NCI-H2081 (cell line): ENCODE data around the gene NUDCD3.

ENCODE experiments used
- DNase-seq, 2 experiments: peaks; one replicate each; lab custom pipeline; 2025; lab: John Stamatoyannopoulos, UW

Gene NUDCD3

DNA sequence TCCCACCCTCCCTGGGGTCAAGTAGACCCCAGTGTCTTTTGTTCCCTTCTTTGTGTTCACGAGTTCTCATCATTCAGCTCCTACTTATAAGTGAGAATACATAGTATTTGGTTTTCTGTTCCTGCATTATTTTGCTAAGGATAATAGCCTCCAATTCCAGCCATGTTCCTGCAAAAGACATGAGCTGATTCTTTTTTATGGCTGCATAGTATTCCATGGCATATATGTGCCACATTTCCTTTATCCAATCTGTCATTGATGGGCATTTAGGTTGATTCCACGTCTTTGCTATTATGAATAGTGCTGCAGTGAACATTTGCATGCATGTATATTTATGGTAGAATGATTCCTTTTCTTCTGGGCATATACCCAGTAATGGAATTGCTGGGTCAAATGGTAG is 136.8 kb downstream of the NUDCD3 start:
- no peak for DNase-seq

DNA sequence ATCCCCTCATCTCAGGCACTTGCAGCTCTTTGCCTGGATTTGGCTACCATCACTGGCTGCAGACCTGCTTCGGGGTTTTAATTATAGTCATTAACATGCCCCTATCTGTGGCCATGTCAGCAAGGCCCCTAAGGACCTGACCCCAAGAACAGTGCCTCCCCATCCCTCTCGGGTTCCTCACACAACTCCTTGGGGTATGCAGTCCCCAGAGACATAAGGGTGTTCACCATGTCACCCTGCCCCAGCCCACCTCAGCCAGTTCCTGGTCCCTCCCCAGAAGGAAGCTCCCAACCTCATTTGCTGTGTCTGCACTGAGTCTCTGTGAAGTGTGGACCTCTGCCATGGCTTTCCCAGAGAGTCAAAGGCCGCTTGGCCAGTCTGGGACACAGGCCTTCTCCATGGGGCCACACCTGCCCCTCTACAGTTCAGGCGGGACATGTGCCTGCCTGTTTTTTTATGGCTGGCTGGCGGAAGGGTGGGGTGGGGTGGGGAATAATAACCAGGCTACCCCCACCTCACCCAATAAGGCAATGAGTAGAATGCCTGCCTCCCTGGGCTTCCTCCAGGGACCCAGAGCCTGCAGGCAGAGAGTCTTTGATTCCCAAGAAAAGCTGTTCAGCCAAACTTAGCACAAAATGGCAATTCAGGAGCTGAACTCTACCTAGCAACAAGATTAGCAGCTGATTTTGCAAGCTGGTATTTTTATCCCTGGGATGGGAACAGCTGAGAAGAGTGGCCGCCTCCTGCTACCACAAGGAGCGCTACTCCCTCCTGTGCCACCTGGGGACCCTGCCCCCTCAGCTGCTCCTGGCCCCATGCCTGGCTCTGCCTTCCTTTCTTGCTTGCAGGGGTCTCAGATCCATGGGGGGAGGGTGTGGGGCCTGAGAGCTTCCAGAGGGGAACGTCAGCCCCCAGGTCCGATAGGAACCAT is 141.3 kb downstream of the NUDCD3 start:
- DNase-seq = no peak

DNA sequence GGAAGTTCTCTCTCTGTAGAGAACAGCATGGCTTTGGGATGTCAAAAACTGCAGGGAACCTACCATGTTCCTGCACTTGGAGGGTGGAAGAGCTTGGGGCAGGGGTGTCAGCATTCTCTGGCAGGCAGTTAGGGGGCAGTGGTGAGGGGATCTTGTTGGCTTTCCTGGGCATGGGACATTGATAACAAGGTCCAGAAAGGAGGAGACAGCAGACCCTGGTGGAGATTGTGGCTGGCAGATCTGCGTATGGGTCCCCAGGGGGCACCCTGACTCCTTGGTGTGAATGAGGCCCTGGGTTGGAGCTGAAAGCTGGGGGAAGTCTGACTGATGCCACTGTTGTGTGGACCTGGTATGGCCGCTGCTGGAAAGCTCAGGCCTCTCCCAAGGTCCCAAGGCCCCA is 142.2 kb downstream of the NUDCD3 start:
- DNase-seq = no peak

DNA sequence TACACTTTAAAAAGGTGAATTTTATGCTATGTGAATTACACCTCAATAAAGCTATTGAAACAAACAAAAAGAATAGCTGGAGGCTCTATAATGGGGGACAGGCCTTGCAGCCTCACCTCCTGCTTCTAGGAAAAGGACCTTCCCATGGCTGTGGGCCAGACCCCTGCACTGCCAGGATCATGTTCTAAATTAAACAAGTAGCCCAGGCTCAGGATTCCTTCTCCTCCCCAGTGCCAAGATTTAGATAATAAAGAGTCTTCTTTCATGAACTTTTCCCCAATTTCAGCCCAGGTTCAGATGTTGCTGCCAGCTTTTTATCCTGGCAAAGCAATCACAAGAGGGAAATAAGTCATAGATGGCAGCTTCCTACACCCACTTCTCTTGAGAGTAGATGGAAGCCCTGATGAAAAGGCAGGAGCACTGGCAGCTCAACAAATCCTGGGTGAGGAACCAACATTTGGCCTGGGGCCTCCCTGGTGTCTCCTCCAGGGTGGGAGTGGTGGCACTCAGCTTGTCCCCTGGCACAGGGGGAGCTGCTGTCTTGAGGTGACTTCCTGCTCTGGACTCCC is 142.8 kb downstream of the NUDCD3 start:
- no peak for DNase-seq

DNA sequence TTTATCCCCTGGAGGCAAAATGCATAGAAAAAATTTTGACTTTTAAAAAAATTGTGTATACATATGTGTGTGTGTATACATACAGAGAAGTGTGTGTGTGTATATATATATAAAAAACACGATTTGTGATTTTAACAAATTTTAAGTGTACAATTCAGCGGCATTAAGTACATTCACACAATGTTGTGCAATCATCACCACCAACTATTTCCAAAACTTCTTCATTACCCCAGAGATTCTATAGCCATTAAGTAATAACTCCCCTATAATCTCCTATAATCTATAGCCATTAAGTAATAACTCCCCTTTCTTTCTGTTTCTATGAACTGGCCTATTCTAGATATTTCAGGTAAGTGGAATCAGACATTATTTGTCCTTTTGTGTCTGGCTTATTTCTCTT is 144.4 kb downstream of the NUDCD3 start:
- DNase-seq = no peak

DNA sequence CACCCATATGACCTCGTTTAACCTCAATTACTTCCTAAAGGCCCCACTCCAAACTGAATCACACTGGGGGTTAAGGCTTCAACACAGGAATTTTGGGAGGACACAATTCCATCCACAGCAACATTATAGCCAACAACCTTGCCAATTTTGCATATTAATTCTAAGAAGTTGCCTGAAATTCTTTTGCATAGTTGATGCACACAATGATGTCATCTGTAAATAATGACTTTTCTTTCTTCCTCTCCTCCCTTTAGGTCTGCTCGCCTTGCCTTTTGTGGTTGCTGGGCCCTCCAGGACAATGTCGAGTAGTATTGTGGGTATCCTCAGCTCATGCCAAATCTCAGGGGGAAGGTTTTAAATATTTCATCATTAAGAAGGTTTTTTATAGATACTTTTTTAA is 149.1 kb downstream of the NUDCD3 start:
- DNase-seq = no peak

DNA sequence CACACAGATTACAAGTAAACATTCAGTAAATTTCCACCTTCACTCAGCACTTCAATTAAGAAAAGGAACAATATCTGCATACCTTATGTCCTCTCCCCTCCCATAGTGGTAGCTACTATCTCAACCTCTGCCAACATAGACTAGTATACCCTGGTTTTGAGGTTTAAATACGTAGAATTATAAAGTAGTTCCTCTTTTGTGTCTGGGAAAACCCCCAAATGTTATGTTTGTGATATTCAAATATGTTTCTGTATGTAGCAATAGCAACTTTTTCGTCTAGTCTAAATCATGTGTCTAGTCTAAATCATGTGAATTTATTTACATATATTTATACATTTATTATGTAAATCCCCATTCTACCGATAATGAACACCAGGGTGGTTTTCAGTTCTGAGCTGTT is 151.9 kb downstream of the NUDCD3 start:
- DNase-seq = no peak

DNA sequence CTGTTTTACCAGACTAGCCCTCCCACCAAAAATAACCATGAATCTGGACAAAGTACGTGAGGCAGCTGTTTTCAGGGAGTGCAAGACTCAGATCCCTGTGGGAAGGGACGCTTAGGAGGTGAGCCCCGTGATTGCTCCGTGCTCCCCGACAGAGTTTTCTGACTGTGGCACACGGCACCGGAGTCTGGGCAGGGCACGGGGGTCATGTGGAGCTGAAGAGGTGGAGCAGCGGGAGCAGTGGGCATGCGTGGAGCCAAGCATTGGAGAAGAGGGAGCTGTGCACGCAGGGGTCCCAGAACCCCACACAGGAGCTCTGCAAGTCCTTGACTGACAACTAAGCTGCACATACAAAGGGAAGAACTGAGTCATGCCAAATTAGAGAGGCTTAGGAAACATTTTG is 154.0 kb downstream of the NUDCD3 start:
- no peak for DNase-seq

DNA sequence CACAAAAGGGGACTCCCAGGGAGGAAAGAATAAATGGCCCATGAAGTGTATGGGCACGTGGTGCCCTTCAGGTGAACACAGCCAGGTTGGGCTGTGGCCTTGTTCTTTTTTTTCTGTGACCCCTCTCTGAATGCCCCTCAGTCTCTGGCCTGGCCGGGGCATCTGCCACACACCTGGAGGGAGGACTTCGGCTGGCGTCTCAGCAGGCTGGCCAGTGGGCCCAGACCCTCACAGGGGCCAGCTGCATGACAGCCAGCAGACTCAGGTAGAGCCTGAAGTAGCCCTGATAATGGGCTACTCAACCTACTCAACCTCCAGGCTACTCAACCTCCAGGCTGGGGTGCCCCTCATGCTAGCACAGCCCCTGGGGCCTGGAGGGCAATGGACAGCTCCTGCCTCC is 155.3 kb downstream of the NUDCD3 start:
- no peak for DNase-seq

DNA sequence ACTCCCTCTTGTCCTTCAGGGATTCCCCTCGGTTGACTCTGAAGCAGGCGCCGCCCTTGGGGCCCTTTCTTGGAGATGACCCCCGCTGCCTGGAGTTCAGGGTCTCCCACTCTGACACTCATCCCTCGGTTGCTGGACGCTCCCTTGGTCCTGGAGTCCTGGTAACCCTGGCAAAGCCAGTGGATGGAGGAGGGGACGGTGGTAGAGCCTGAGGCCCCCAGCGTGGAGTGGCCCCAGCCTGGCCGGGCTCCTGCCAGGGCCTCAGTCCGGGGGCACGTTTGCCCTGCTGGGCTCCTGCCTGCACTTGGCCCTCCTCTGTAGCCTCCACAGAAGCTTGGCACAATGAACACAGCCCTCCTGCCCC is 155.7 kb downstream of the NUDCD3 start:
- no peak for DNase-seq

DNA sequence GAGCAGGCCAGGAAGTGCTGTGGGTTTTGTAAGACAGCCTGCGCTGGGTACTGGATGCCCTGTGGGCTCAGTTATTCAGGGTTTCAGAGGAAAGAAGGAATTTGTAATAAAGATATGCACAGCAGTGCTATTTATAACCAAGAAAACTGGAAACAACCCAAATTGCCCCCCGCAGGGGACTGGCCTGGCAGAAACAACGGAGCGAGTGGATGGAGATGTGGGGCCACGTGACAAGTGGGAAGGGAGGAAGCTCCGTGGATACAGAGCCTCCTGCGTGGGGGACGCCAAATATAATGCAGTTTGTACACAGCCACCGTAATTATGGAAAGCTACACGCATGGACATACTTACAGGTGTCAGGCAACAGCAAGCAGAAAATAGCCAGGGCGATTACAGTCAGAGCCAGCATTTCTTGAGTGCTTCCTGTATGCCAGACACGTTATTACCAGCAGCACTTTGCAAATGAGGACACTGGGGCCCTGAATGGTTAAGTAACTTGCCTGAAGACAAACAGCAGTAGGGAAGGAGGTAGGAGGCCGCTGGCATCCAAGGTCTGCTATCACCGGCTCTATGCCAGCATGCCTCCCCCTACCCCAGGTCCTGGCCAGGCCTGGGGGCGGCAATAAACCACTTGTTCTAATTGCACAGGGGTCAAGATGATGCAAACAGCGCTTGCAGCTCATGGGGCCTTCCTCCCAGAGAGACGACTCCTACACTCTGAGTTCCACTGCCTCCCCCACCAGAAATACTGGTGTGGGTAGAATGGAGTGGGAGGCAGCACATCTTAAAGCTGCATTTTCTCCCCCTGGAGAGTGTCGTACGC is 156.3 kb downstream of the NUDCD3 start:
- peak in 1 of 2 experiments; percentile 59 for DNase-seq

DNA sequence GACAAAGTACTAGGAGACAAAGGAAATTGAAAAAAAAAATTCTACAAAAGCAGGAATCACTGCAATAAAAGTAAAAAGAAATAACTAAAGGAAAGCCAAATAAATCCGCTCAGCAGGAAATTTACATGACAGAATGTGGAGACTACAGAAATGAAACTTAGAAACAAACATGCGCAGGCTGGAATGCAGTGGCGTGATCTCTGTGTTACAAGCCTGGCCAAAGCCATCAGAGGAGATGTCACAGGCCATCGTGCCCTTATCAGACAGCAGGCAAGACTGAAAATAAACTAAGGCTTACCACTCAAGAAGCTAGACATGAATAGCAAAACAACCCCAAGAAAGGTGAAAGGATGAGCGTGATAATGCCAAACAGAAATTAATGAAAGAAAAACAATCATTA is 158.8 kb downstream of the NUDCD3 start:
- no peak for DNase-seq

DNA sequence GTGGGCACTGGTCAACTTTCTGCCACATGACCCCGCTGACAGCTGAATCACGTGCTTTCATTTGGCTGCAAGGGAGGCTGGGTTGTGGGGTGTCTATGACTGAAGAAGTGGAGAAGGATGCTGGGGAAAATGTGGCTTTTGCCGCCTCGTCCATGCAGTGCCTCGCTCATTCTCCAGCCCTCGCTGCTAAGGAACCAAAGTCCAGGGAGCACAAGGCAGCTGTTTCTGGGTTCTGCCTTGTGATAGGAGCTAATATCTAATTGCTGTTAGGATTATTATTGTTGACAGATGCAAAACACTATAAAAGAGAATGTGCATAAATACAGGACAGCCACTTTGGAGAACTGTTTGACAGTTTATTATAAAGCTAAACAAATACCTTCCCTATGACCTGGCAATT is 160.1 kb downstream of the NUDCD3 start:
- DNase-seq = no peak

DNA sequence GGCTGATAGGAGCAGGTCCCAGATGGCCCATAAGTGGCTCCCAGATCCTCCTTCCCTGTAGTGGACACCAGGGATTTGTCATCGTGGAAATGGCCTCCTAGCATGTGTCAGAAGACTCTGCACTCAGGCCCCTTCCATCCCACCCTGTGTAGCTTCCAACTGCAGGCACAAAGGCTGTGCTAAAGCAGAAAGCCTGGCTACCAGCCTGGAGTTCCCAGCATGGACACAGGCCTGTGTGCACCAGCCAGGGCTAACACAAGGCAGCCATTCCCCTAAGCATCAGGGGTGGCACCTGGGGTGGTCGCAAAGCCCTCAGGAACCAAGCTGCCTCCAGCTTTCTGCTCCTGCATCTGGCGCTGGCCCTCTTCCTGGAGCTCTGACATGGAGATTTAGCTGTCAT is 160.6 kb downstream of the NUDCD3 start:
- DNase-seq = no peak
